ENCODE results near the gene FSD1L. TPM values are rescaled to one million over a fixed set of nuclear protein-coding genes. Genes with fewer than 3 reads are reported as not detected.

The FSD1L gene
- total RNA-seq, 2 experiments from 2014 or later: 0.38 to 0.56 TPM

DNA sequence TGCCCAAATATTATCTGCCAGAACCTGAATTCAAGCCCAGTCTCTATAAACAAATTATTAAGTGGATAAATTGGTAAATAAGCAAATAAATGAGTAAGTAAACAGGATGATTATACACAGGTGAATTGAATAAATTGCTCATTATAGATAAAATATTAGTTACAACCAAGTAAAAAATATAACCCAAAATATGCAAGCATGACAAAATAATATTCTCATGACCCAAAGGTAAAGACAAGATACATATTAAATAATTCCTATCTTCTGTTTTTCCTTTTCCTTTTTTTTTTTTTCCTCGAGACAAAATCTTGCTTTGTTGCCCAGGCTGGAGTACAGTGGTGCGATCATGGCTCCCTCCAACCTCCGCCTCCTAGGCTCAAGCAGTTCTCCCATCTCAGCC, 21.2 kb upstream of the FSD1L start:
- ATAC-seq (ENCODE audit: poor library complexity) (no peak), DNase-seq (no peak)
- H3K27me3 ChIP-seq (ENCODE audit: control insufficient read depth in 1 of 2, insufficient read depth in 2 of 2, low read length in 2 of 2): no peaks in the 10 kb centered on the region
- peaks cover 6% of the 10 kb centered on the region for H3K27me3 Mint-ChIP-seq
- no peaks in the 10 kb centered on the region for H3K4me1 ChIP-seq (ENCODE audit: insufficient read depth, low read length)
- ChIA-PET POLR2A (no interaction called here), CTCF (no interaction called here)
- no peak overlapping the region for H3K27ac Mint-ChIP-seq
- no peak overlapping the region for H3K27ac ChIP-seq (ENCODE audit: low read depth in 1 of 2, low read length in 2 of 2)
- no peak overlapping the region for H3K4me3 Mint-ChIP-seq
- intact Hi-C loops (cut with DNase I, micrococcal nuclease): no loop called here
- TF ChIP-seq, protein P1, sequence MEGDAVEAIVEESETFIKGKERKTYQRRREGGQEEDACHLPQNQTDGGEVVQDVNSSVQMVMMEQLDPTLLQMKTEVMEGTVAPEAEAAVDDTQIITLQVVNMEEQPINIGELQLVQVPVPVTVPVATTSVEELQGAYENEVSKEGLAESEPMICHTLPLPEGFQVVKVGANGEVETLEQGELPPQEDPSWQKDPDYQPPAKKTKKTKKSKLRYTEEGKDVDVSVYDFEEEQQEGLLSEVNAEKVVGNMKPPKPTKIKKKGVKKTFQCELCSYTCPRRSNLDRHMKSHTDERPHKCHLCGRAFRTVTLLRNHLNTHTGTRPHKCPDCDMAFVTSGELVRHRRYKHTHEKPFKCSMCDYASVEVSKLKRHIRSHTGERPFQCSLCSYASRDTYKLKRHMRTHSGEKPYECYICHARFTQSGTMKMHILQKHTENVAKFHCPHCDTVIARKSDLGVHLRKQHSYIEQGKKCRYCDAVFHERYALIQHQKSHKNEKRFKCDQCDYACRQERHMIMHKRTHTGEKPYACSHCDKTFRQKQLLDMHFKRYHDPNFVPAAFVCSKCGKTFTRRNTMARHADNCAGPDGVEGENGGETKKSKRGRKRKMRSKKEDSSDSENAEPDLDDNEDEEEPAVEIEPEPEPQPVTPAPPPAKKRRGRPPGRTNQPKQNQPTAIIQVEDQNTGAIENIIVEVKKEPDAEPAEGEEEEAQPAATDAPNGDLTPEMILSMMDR (IDR thresholded peaks at IDR 0.05): no peak
- no peaks in the 10 kb centered on the region for H3K4me1 Mint-ChIP-seq (ENCODE audit: low read depth)
- H3K9me3 Mint-ChIP-seq: no peaks in the 10 kb centered on the region
- H3K4me3 ChIP-seq (ENCODE audit: low read length): no peak overlapping the region
- H3K9me3 ChIP-seq (ENCODE audit: control insufficient read depth in 1 of 2, insufficient read depth in 1 of 2, low read length in 2 of 2): no peaks in the 10 kb centered on the region
- no peaks in the 10 kb centered on the region for H3K36me3 Mint-ChIP-seq (ENCODE audit: low read depth)
- H3K36me3 ChIP-seq (ENCODE audit: insufficient read depth, low read length): no peaks in the 10 kb centered on the region

DNA sequence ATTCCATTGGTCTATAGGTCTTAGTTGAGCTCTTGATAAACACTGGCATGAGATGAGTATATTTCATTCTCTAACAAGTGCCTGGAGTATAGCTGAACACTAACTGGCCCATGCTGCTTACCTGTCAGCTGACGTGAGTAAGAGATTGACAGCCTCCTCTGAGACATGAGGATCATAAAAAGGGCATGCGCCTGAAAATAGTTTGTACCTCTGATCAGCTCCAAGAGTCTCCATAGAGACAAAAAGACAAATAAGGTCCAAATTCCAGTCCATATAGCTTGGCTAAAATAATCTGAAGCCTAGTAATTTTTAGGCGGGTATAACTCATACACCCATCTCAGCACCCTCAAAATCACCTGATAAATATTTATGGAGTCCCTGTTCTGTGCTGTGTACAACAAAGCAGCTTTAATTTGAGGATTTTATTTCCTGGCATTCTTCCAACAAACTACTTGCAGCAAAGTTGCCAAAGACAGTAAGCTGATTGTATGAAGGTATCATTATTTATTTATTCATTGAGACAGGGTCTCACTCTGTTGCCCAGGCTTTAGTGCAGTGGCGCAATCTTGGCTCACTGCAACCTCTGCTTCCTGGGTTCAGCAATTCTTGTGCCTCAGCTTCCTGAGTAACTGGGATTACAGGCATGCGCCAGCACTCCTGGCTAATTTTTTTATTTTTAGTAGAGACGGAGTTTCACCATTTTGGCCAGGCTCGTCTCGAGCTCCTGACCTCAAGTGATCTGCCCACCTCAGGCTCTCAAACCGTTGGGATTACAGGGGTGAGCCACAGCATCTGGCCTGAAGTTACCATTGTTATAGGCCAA, 16.2 kb upstream of the FSD1L start:
- Histone ChIP-seq H3K4me3 (ENCODE audit: low read length) (no peak overlapping the region), H3K27me3 (ENCODE audit: control insufficient read depth in 1 of 2, insufficient read depth in 2 of 2, low read length in 2 of 2) (peaks cover 0 to 2% of the 10 kb centered on the region in 2 experiments), H3K4me1 (ENCODE audit: insufficient read depth, low read length) (no peaks in the 10 kb centered on the region), H3K9me3 (ENCODE audit: control insufficient read depth in 1 of 2, insufficient read depth in 1 of 2, low read length in 2 of 2) (peaks cover 0 to 5% of the 10 kb centered on the region in 2 experiments), H3K36me3 (ENCODE audit: insufficient read depth, low read length) (no peaks in the 10 kb centered on the region), H3K27ac (ENCODE audit: low read depth in 1 of 2, low read length in 2 of 2) (no peak overlapping the region)
- H3K27me3 Mint-ChIP-seq: peaks cover 6% of the 10 kb centered on the region
- no peaks in the 10 kb centered on the region for H3K9me3 Mint-ChIP-seq
- intact Hi-C loops (cut with DNase I, micrococcal nuclease): loop anchor here in 1 of 2 experiments (5.0 kb wide), 1 partner anchor 286 kb away; no protein-coding TSS in a partner anchor
- no peak overlapping the region for H3K4me3 Mint-ChIP-seq
- ChIA-PET POLR2A (no interaction called here), CTCF (no interaction called here)
- TF ChIP-seq, protein P1 (IDR thresholded peaks at IDR 0.05): no peak
- no peak overlapping the region for H3K27ac Mint-ChIP-seq
- ATAC-seq (ENCODE audit: poor library complexity) (no peak), DNase-seq (no peak)
- no peaks in the 10 kb centered on the region for H3K36me3 Mint-ChIP-seq (ENCODE audit: low read depth)
- no peaks in the 10 kb centered on the region for H3K4me1 Mint-ChIP-seq (ENCODE audit: low read depth)

DNA sequence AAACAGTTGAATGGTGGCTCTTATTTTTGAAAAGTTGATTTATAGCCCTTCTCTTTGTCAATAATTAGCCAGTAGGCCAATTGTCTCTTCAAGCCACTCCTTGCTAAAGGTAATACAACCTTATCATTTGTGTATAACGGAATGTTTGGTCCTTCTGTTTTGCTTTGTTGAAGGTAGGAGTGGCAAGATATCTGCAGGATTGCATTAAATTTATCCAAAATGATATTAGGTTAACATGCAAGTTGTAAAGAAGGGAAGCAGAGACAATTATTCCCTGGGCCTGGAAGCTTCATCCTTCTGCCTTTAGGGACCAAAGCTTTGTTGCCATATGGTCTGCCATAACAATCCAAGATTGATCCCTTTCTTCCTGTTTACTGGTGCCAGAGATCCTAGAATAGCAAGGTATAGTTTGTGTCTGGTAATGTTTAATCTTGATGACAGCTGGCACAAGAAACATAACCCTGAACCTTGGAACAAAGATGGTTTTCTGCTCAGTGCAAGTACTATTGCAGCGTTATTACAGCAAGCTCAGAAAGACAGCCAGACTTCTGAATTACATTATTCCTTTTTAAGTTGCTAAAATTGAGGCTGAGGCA, 15.5 kb upstream of the FSD1L start:
- Mint-ChIP-seq H3K27ac (no peak overlapping the region), H3K4me1 (ENCODE audit: low read depth) (no peaks in the 10 kb centered on the region), H3K9me3 (no peaks in the 10 kb centered on the region), H3K4me3 (no peak overlapping the region), H3K36me3 (ENCODE audit: low read depth) (no peaks in the 10 kb centered on the region), H3K27me3 (peaks cover 6% of the 10 kb centered on the region)
- Histone ChIP-seq H3K4me1 (ENCODE audit: insufficient read depth, low read length) (no peaks in the 10 kb centered on the region), H3K27me3 (ENCODE audit: control insufficient read depth in 1 of 2, insufficient read depth in 2 of 2, low read length in 2 of 2) (peaks cover 0 to 2% of the 10 kb centered on the region in 2 experiments), H3K36me3 (ENCODE audit: insufficient read depth, low read length) (no peaks in the 10 kb centered on the region), H3K4me3 (ENCODE audit: low read length) (no peak overlapping the region), H3K27ac (ENCODE audit: low read depth in 1 of 2, low read length in 2 of 2) (no peak overlapping the region), H3K9me3 (ENCODE audit: control insufficient read depth in 1 of 2, insufficient read depth in 1 of 2, low read length in 2 of 2) (peaks cover 0 to 5% of the 10 kb centered on the region in 2 experiments)
- DNase-seq: no peak
- ATAC-seq (ENCODE audit: poor library complexity): no peak
- intact Hi-C loops (cut with DNase I, micrococcal nuclease): loop anchor here in 1 of 2 experiments (5.0 kb wide), 1 partner anchor 285 kb away; no protein-coding TSS in a partner anchor
- POLR2A ChIA-PET: no interaction called here
- CTCF ChIA-PET: no interaction called here
- TF ChIP-seq, protein P1 (IDR thresholded peaks at IDR 0.05): no peak

Measured in CD4-positive, alpha-beta T cell (primary cell).